K562 (cell line): ENCODE measurements around the gene DYNLT2. TPM values are rescaled to one million over a fixed set of nuclear protein-coding genes. Genes with fewer than 3 reads are reported as not detected.

ENCODE experiments used
- ATAC-seq: fragments of 200-7000 bp; cut with Tn5 transposase; 3 replicates; pipeline ENCODE4 v1.9.1; 2020; ENCODE audit warnings: moderate library complexity
- BruUV-seq: library from RNA; stranded (reverse); fragments of 400-500 nt; replicated peaks from 2 replicates; lab custom pipeline; 2021; lab: Mats Ljungman, UMichigan
- CTCF ChIA-PET: fragments of 300-600 bp; formaldehyde crosslinking; extraction: SDS; loops from one replicate; lab custom pipeline; 2021; ENCODE audit warnings: low intra/inter-chr PET ratio; lab: Yijun Ruan, JAX
- POLR2A ChIA-PET: fragments of 300-600, 350-650 bp; sonication (Branson Sonifier 250); formaldehyde crosslinking; extraction: SDS; loops from one replicate; lab custom pipeline; 2021; ENCODE audit warnings: antibody characterized with exemption, inconsistent platforms; lab: Yijun Ruan, JAX
- DNase-seq, 4 experiments: peaks; one replicate each; pipeline versions ENCODE4 v3.0.0 to v3.0.0-alpha.2; 2011 to 2018; ENCODE audit warnings: low spot score in 3 of 4, mixed read lengths in 3 of 4; ENCODE audit errors: extremely low read depth in 1 of 4
- FAIRE-seq: peaks from 2 replicates; lab custom pipeline; 2011; peaks lifted over from hg19 to GRCh38; lab: Jason Lieb, UNC
- H2AFZ ChIP-seq: 2 replicates; pipeline ENCODE4 v1.6.0; 2011; ENCODE audit warnings: low read depth, low read length, control low read depth, inconsistent platforms
- H3K27ac ChIP-seq: fragments of 200-600 bp; 3 replicates; pipeline ENCODE4 v1.8.0; 2011; ENCODE audit warnings: low read depth, mild to moderate bottlenecking, control low read depth, inconsistent platforms, low read length, moderate library complexity, mixed read lengths; ENCODE audit errors: extremely low read depth
- H3K27me3 ChIP-seq, 2 experiments: fragments of 300-600 bp in 1 of 2; 2 replicates in 1 of 2; 3 replicates in 1 of 2; pipeline versions ENCODE4 v1.6.0 to v1.8.0; 2011; ENCODE audit warnings: inconsistent platforms in 2 of 2, low read length in 2 of 2, mild to moderate bottlenecking in 1 of 2, mixed read lengths in 1 of 2, moderate library complexity in 1 of 2; ENCODE audit not compliant: control insufficient read depth in 2 of 2, insufficient read depth in 2 of 2
- H3K36me3 ChIP-seq: fragments of 300-600 bp; 3 replicates; pipeline ENCODE4 v1.8.0; 2011; ENCODE audit warnings: mild to moderate bottlenecking, low read length, inconsistent platforms; ENCODE audit not compliant: control insufficient read depth, insufficient read depth
- H3K4me1 ChIP-seq, 2 experiments: fragments of 200-600 bp in 1 of 2; replicated peaks in 1 of 2; 2 replicates in 1 of 2; 3 replicates in 1 of 2; pipeline versions ENCODE4 v1.5.1 to v1.8.0; 2011; ENCODE audit warnings: inconsistent platforms in 2 of 2, low read length in 2 of 2, mild to moderate bottlenecking in 1 of 2, mixed read lengths in 1 of 2, moderate library complexity in 1 of 2; ENCODE audit not compliant: control insufficient read depth in 2 of 2, insufficient read depth in 2 of 2
- H3K4me2 ChIP-seq: 2 replicates; pipeline ENCODE4 v1.6.1; 2011; ENCODE audit warnings: low read length, control low read depth, inconsistent platforms, mixed read lengths; ENCODE audit not compliant: insufficient read depth
- H3K4me3 ChIP-seq: fragments of 200-600 bp; sonication (generic), shearing (Covaris generic); 2 replicates; pipeline ENCODE4 v1.5.1; 2016; ENCODE audit warnings: control low read depth, inconsistent platforms
- H3K79me2 ChIP-seq: fragments of 200-600 bp; 3 replicates; pipeline ENCODE4 v1.8.0; 2011; ENCODE audit warnings: low read length, inconsistent platforms; ENCODE audit not compliant: control insufficient read depth, insufficient read depth
- H3K9ac ChIP-seq, 2 experiments: 2 replicates each; pipeline versions ENCODE4 v1.6.0 to v1.6.1; 2011; ENCODE audit warnings: low read depth in 2 of 2, low read length in 2 of 2, control low read depth in 1 of 2, inconsistent platforms in 1 of 2, mild to moderate bottlenecking in 1 of 2, mixed read lengths in 1 of 2; ENCODE audit not compliant: insufficient read depth in 1 of 2
- H3K9me1 ChIP-seq: one replicate; pipeline ENCODE4 v1.6.0; 2011; ENCODE audit warnings: inconsistent platforms, mild to moderate bottlenecking, low read length, moderate library complexity; ENCODE audit not compliant: control insufficient read depth, insufficient read depth
- H3K9me3 ChIP-seq: replicated peaks from 2 replicates; pipeline ENCODE4 v1.5.1; 2011; ENCODE audit warnings: low read depth, low read length, inconsistent platforms; ENCODE audit not compliant: control insufficient read depth, insufficient read depth
- H4K20me1 ChIP-seq: replicated peaks from 2 replicates; pipeline ENCODE4 v1.6.1; 2011; ENCODE audit warnings: low read length, inconsistent platforms, mixed read lengths; ENCODE audit not compliant: control insufficient read depth, insufficient read depth
- CHD1 ChIP-seq: fragments of 200-600 bp; sonication (generic); IDR thresholded peaks from one replicate; pipeline ENCODE4 v1.6.1; 2012; ENCODE audit warnings: mild to moderate bottlenecking, moderate library complexity, low read length, inconsistent platforms
- DEAF1 ChIP-seq: fragments of 450-650 bp; formaldehyde crosslinking; IDR thresholded peaks from 2 replicates; pipeline ENCODE4 v1.4.0; 2020; ENCODE audit warnings: mild to moderate bottlenecking, moderate library complexity
- THRAP3 ChIP-seq: fragments of 450-650 bp; IDR thresholded peaks from 2 replicates; pipeline ENCODE4 v1.6.1; 2016; ENCODE audit warnings: mild to moderate bottlenecking, inconsistent platforms, borderline replicate concordance
- ZFP1 ChIP-seq: fragments of 450-650 bp; formaldehyde crosslinking; IDR thresholded peaks from 2 replicates; pipeline ENCODE4 v1.4.0; 2020; ENCODE audit warnings: mild to moderate bottlenecking, mixed read lengths
- WGBS: fragments of 100-300 bp; shearing (Covaris generic); methylation state at CpG from one replicate; pipeline ENCODE4 v1.1.6; 2016; ENCODE audit warnings: low coverage, mixed read lengths; ENCODE audit not compliant: insufficient coverage; ENCODE audit errors: missing lambda C conversion rate; 5-methylcytosine and 5-hydroxymethylcytosine counted together
- in situ Hi-C: fragments of 300-500 bp; cut with MboI; formaldehyde crosslinking; loops from 4 replicates; pipeline ENCODE4 v1.15.0; 2018; ENCODE audit warnings: inconsistent platforms, mixed read lengths
- intact Hi-C: fragments of 100-400 bp; cut with micrococcal nuclease; formaldehyde crosslinking; loops from 2 replicates; pipeline ENCODE4 v1.14.2; 2022
- polyA plus RNA-seq, 8 experiments: library from polyadenylated mRNA; depleted of rRNA in 4 of 8; stranded (reverse) in 5 of 8; unstranded in 3 of 8; fragments of >200 nt; fragmentation: Nextera tagmentation in 2 of 8; fragmentation: Illumina TruSeq in 1 of 8; extraction: Ambion mirVana in 2 of 8; extraction: Trizol in 1 of 8; gene quantifications; 2 replicates each; pipeline versions ENCODE4 v1.2.1 to v1.2.3, GENCODE V29; 2011 to 2014; ENCODE audit warnings: inconsistent platforms in 1 of 8, missing spikeins in 1 of 8
- total RNA-seq, 7 experiments: library from RNA; depleted of rRNA in 6 of 7; stranded (reverse); fragments of >200 nt in 6 of 7; fragmentation: Illumina TruSeq in 2 of 7; extraction: Trizol in 2 of 7; gene quantifications; 2 replicates each; pipeline versions ENCODE4 v1.2.1 to v1.2.3, GENCODE V29; 2011 to 2021; ENCODE audit warnings: low replicate concordance in 1 of 7

DYNLT2 gene
- total and polyA plus RNA-seq, 9 of the 15 experiments (the other 6 are each of a cell fraction or from before 2014, with no cell fraction given), result 2.0 to 12.8 (median 6.3) TPM

GRCh38 chr6:169792306-169793015 is 41.1 kb upstream of the DYNLT2 start (continued):
- TF ChIP-seq DEAF1 (CRISPR knock-in tag) (no peak), THRAP3 (no peak), CHD1 (no peak)
- TF ChIP-seq, all 486 proteins: peak for 0

GRCh38 chr6:169791721-169792131 is 40.4 kb upstream of the DYNLT2 start:
- H3K4me3 ChIP-seq, result no peak overlapping the region
- in situ Hi-C loops, result no loop called here
- CTCF ChIA-PET, result interaction anchor here (2.8 kb wide), 1 partner anchor 738 kb away, joined by 20 read pairs; no protein-coding TSS in a partner anchor

More at GRCh38 chr6:169791721-169792131, 40.4 kb upstream of the DYNLT2 start:
- no peaks in the 10 kb centered on the region for H3K9me3 ChIP-seq
- POLR2A ChIA-PET, result no interaction called here
- peaks cover 2% of the 10 kb centered on the region for H3K9me1 ChIP-seq
- H3K36me3 ChIP-seq, result no peaks in the 10 kb centered on the region
- peaks cover 60 to 74% of the 10 kb centered on the region in 2 experiments for H3K27me3 ChIP-seq
- 16% methylated on average over 6 of the region's 6 CpGs for WGBS
- DNase-seq (no peak), ATAC-seq (no peak), FAIRE-seq (no peak)
- BruUV-seq, result no TSS peak
- H3K27ac ChIP-seq, result no peak overlapping the region
- H3K4me1 ChIP-seq, result peaks cover 11 to 17% of the 10 kb centered on the region in 2 experiments; a peak in 3 of 5 replicates
- H2AFZ ChIP-seq, result no peak overlapping the region
- no peak overlapping the region for H3K9ac ChIP-seq
- no peak for TF ChIP-seq ZFP1
- no peaks in the 10 kb centered on the region for H3K79me2 ChIP-seq
- peaks cover 19% of the 10 kb centered on the region; the same call in 1 of the 2 replicates for H4K20me1 ChIP-seq
- intact Hi-C loops, result loop anchor here (5.0 kb wide), 1 partner anchor 141 kb away; no protein-coding TSS in a partner anchor
- no peak overlapping the region for H3K4me2 ChIP-seq
